Measurements from ENCODE around the gene VPS36. TPM values are rescaled to one million over a fixed set of nuclear protein-coding genes. Genes with fewer than 3 reads are reported as not detected.

The VPS36 gene
- total RNA-seq, 6 experiments from 2014 or later = 16.7 to 24.3 (median 19.9) TPM

- peaks cover 48% of the 10 kb centered on the region for H3K4me1 Mint-ChIP-seq (ENCODE audit: low read depth)
- peaks cover 45% of the 10 kb centered on the region for H3K36me3 Mint-ChIP-seq (ENCODE audit: low read depth)
- no peaks in the 10 kb centered on the region for H3K27me3 Mint-ChIP-seq (ENCODE audit: insufficient read depth)
- DNase-seq = no peak
- TF ChIP-seq CTCF (IDR thresholded peaks at IDR 0.05) = no peak
- H3K4me3 Mint-ChIP-seq = no peak overlapping the region
- H3K27ac Mint-ChIP-seq = no peak overlapping the region
- no peaks in the 10 kb centered on the region for H3K9me3 Mint-ChIP-seq
These were observed 13.1 kb upstream of the VPS36 start for GRCh38 chr13:52463526-52463925.

DNA sequence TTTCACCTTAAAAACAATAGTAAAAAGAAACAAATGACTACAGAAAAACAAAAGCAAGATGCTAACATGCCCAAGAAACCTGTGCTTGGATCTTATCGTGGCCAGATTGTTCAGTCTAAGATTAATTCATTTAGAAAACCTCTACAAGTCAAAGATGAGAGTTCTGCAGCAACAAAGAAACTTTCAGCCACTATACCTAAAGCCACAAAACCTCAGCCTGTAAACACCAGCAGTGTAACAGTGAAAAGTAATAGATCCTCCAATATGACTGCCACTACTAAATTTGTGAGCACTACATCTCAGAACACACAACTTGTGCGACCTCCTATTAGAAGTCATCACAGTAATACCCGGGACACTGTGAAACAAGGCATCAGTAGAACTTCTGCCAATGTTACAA, 10.8 kb upstream of the VPS36 start:
- H3K27me3 Mint-ChIP-seq (ENCODE audit: insufficient read depth) = no peaks in the 10 kb centered on the region
- no peak for TF ChIP-seq CTCF (IDR thresholded peaks at IDR 0.05)

GRCh38 chr13:52459668-52460067, 9.2 kb upstream of the VPS36 start:
- Mint-ChIP-seq H3K27ac (peak overlapping the region; percentile 75), H3K9me3 (no peaks in the 10 kb centered on the region), H3K4me1 (ENCODE audit: low read depth) (peaks cover 72% of the 10 kb centered on the region), H3K36me3 (ENCODE audit: low read depth) (peaks cover 37% of the 10 kb centered on the region), H3K27me3 (ENCODE audit: insufficient read depth) (no peaks in the 10 kb centered on the region), H3K4me3 (peak overlapping the region; percentile 62)
- DNase-seq = peak; percentile 60
- TF ChIP-seq CTCF (IDR thresholded peaks at IDR 0.05) = no peak

More for the DNA sequence above, 10.8 kb upstream of the VPS36 start:
- Mint-ChIP-seq H3K4me1 (ENCODE audit: low read depth) (peaks cover 68% of the 10 kb centered on the region), H3K4me3 (peak overlapping the region; percentile 25; the same call in 1 of the 2 replicates), H3K27ac (peak overlapping the region; percentile 48; the same call in 1 of the 2 replicates), H3K36me3 (ENCODE audit: low read depth) (peaks cover 42% of the 10 kb centered on the region), H3K9me3 (no peaks in the 10 kb centered on the region)
- DNase-seq = no peak

DNA sequence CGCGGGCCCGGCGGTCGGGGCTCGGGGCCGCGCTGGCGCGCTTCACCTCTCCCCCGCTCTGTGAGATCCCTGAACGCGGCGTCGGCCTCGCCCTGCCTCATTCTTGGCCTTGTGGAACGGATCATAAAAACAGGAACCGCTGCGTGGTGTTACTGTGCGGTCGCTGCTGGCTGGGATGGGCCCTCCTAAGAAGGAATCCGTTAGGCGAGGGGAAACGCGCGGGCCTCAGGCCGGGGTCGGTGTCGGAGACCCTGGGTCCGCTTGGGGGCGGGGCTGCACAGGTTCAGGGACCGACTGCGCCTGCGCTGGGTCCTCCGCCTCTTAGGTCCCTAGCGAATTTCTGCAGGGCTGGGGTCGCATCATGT, 5.2 kb upstream of the VPS36 start:
- H3K36me3 Mint-ChIP-seq (ENCODE audit: low read depth) = peaks cover 15% of the 10 kb centered on the region
- peaks cover 73% of the 10 kb centered on the region for H3K4me1 Mint-ChIP-seq (ENCODE audit: low read depth)
- H3K27me3 Mint-ChIP-seq (ENCODE audit: insufficient read depth) = no peaks in the 10 kb centered on the region
- H3K27ac Mint-ChIP-seq = peak overlapping the region; percentile 95
- peak; percentile 15 for DNase-seq
- H3K4me3 Mint-ChIP-seq = peak overlapping the region; percentile 98
- no peaks in the 10 kb centered on the region for H3K9me3 Mint-ChIP-seq
- TF ChIP-seq CTCF (IDR thresholded peaks at IDR 0.05) = no peak

DNA sequence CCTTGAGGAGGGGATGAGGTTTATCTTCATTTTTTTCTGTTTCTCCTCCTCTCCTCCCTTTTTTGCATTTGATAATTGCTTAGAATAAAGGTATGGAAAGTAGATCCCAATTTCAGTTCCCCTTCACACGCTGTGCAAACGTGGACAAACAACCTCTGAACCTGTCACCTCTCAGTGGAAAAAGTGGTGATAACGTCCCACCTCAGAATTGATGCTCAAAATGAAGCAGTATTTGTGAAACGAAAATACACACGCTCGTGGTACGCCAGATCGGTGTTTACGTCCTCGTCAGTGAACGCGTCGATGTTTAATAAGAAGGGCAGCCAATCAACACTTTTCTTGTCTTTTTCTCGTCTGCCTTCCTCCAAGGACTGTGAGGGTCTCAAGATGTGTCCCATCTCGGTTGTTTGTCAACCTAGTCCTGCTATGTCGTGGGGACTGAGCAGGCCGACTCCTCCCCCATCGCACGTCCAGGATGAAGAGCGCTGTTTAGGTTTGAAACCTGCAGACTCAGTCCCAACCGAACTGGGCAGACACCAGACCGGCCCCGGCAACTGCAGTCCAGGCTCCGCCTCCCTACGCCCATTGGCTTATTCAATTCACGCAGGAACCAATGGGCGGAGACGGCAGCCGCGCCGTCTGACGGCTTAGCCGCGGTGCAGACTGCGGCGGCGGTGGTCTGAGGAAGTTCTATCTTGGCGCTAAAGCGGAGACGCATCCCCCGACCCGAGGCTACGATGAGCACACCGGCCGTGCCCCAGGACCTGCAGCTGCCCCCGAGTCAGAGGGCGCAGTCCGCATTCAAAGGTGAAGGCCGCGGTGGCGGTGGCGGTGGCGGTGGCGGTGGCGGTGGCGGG, 4.6 kb upstream of the VPS36 start, which contains the start of gene CKAP2:
Gene CKAP2, plus strand, starts transcription at position 659 of the 857 bp plus-strand sequence. Its CDS starts 79 bp downstream, at position 738.
- H3K9me3 Mint-ChIP-seq = no peaks in the 10 kb centered on the region
- no peaks in the 10 kb centered on the region for H3K27me3 Mint-ChIP-seq (ENCODE audit: insufficient read depth)

More for the DNA sequence above, 4.6 kb upstream of the VPS36 start, which contains the start of gene CKAP2:
- peaks cover 13% of the 10 kb centered on the region for H3K36me3 Mint-ChIP-seq (ENCODE audit: low read depth)
- H3K27ac Mint-ChIP-seq = peak within 1 kb of the TSS; percentile 95
- H3K4me1 Mint-ChIP-seq (ENCODE audit: low read depth) = peaks cover 67% of the 10 kb centered on the region
- TF ChIP-seq CTCF (IDR thresholded peaks at IDR 0.05) = 0 out of 2 replicates have a peak, but pooled peaks have one; percentile 6
- DNase-seq = peak; percentile 92
- peak within 1 kb of the TSS; percentile 98 for H3K4me3 Mint-ChIP-seq

Data from HFFc6 (cell line).